CD14-positive monocyte (primary cell): Measurements from ENCODE around the gene SERTM1. TPM values are rescaled to one million over a fixed set of nuclear protein-coding genes. Genes with fewer than 3 reads are reported as not detected.

Source experiments
- DNase-seq, 3 donors: peaks; one replicate each; pipeline ENCODE4 v3.0.0-alpha.2; 2011 to 2022
- H2AFZ ChIP-seq: 2 replicates; pipeline ENCODE4 v1.6.0; 2012; ENCODE audit warnings: mild to moderate bottlenecking, low read depth, low read length, inconsistent platforms; ENCODE audit not compliant: insufficient read depth, poor library complexity, severe bottlenecking
- H3K27ac ChIP-seq, 2 donors: 1 replicate in 1 of 2; 2 replicates in 1 of 2; pipeline ENCODE4 v1.5.1; 2012 to 2013; ENCODE audit warnings: low read length in 2 of 2, control low read depth in 1 of 2, inconsistent platforms in 1 of 2, low read depth in 1 of 2, mild to moderate bottlenecking in 1 of 2
- H3K27me3 ChIP-seq, 2 donors: one replicate each; pipeline versions ENCODE4 v1.6.0 to v1.6.1; 2011 to 2013; ENCODE audit warnings: low read length in 2 of 2; ENCODE audit not compliant: control insufficient read depth in 2 of 2, insufficient read depth in 2 of 2
- H3K36me3 ChIP-seq, 2 donors: replicated peaks in 1 of 2; 1 replicate in 1 of 2; 2 replicates in 1 of 2; pipeline versions ENCODE4 v1.5.1 to v1.6.1; 2012 to 2013; ENCODE audit warnings: low read length in 2 of 2, control low read depth in 1 of 2, inconsistent platforms in 1 of 2, mild to moderate bottlenecking in 1 of 2; ENCODE audit not compliant: insufficient read depth in 2 of 2, control insufficient read depth in 1 of 2
- H3K4me1 ChIP-seq, 2 donors: 1 replicate in 1 of 2; 2 replicates in 1 of 2; pipeline versions ENCODE4 v1.5.1 to v1.6.1; 2012 to 2013; ENCODE audit warnings: low read length in 2 of 2, control low read depth in 1 of 2, inconsistent platforms in 1 of 2, mild to moderate bottlenecking in 1 of 2, moderate library complexity in 1 of 2; ENCODE audit not compliant: insufficient read depth in 2 of 2, control insufficient read depth in 1 of 2
- H3K4me2 ChIP-seq: replicated peaks from 2 replicates; pipeline ENCODE3; 2012; ENCODE audit warnings: low read length, moderate library complexity, mild to moderate bottlenecking; ENCODE audit not compliant: poor library complexity, severe bottlenecking; ENCODE audit errors: extremely low read depth
- H3K4me3 ChIP-seq, 3 experiments: fragments of 200-600 bp in 1 of 3; sonication (generic) in 1 of 3; replicated peaks in 1 of 3; 1 replicate in 2 of 3; 2 replicates in 1 of 3; pipeline ENCODE4 v1.5.1; 2011 to 2013; ENCODE audit warnings: low read length in 3 of 3, mild to moderate bottlenecking in 3 of 3, control low read depth in 2 of 3, low read depth in 2 of 3, inconsistent platforms in 1 of 3, moderate library complexity in 1 of 3
- H3K79me2 ChIP-seq: 2 replicates; pipeline ENCODE4 v1.6.0; 2012; ENCODE audit warnings: mild to moderate bottlenecking, control low read depth, inconsistent platforms, low read length, moderate library complexity; ENCODE audit not compliant: insufficient read depth
- H3K9ac ChIP-seq: 2 replicates; pipeline ENCODE4 v1.6.0; 2017; ENCODE audit warnings: low read length, mild to moderate bottlenecking; ENCODE audit not compliant: insufficient read depth, poor library complexity, severe bottlenecking
- H3K9me3 ChIP-seq, 2 donors: replicated peaks in 1 of 2; 1 replicate in 1 of 2; 2 replicates in 1 of 2; pipeline versions ENCODE4 v1.5.1 to v1.6.1; 2012 to 2013; ENCODE audit warnings: low read length in 2 of 2, control low read depth in 1 of 2; ENCODE audit not compliant: control insufficient read depth in 1 of 2, insufficient read depth in 1 of 2
- H4K20me1 ChIP-seq: 2 replicates; pipeline ENCODE4 v1.6.0; 2012; ENCODE audit warnings: mild to moderate bottlenecking, low read length, control low read depth, moderate library complexity; ENCODE audit not compliant: insufficient read depth
- H3K27ac Mint-ChIP-seq, 7 donors: one replicate each; pipeline ENCODE4 v1.8.0; 2020; ENCODE audit warnings: mild to moderate bottlenecking in 7 of 7, mixed read lengths in 7 of 7, moderate library complexity in 6 of 7, inconsistent platforms in 2 of 7
- H3K27me3 Mint-ChIP-seq, 3 donors: one replicate each; pipeline ENCODE4 v1.8.0; 2021 to 2022; ENCODE audit warnings: low read depth in 3 of 3, mild to moderate bottlenecking in 3 of 3, mixed read lengths in 3 of 3, moderate library complexity in 3 of 3, inconsistent platforms in 1 of 3
- H3K36me3 Mint-ChIP-seq, 2 donors: one replicate each; pipeline ENCODE4 v1.8.0; 2020; ENCODE audit warnings: mixed read lengths in 2 of 2, inconsistent platforms in 1 of 2, mild to moderate bottlenecking in 1 of 2
- H3K4me1 Mint-ChIP-seq: one replicate; pipeline ENCODE4 v1.8.0; 2020; ENCODE audit warnings: mild to moderate bottlenecking, mixed read lengths
- H3K4me3 Mint-ChIP-seq, 2 donors: one replicate each; pipeline ENCODE4 v1.8.0; 2020; ENCODE audit warnings: mild to moderate bottlenecking in 2 of 2, mixed read lengths in 2 of 2, moderate library complexity in 1 of 2
- H3K9me3 Mint-ChIP-seq, 7 donors: one replicate each; pipeline ENCODE4 v1.8.0; 2020 to 2022; ENCODE audit warnings: mixed read lengths in 7 of 7, mild to moderate bottlenecking in 6 of 7, moderate library complexity in 6 of 7, inconsistent platforms in 2 of 7
- CTCF ChIP-seq: fragments of 200-600 bp; IDR thresholded peaks from one replicate; pipeline ENCODE4 v1.8.0; 2022; ENCODE audit warnings: antibody characterized with exemption, mild to moderate bottlenecking
- WGBS: methylation state at CpG from one replicate; pipeline ENCODE4 v1.1.5; 2013; ENCODE audit warnings: missing lambda C conversion rate; ENCODE audit not compliant: insufficient coverage; 5-methylcytosine and 5-hydroxymethylcytosine counted together
- intact Hi-C, 2 donors: fragments of 100-400 bp; cut with micrococcal nuclease; formaldehyde crosslinking; loops; one replicate each; pipeline versions ENCODE4 v1.15.0 to v1.15.1; 2023
- polyA plus RNA-seq, 3 donors: library from polyadenylated mRNA; depleted of rRNA in 1 of 3; unstranded in 2 of 3; stranded (reverse) in 1 of 3; fragments of 300-500 nt in 2 of 3; fragments of >200 nt in 1 of 3; fragmentation: Illumina TruSeq in 2 of 3; gene quantifications; 1 replicate in 2 of 3; 2 replicates in 1 of 3; pipeline ENCODE4 v1.2.3, GENCODE V29; 2012 to 2021

Gene SERTM1
- polyA plus RNA-seq, 3 donors = not detected

GRCh38 chr13:36668316-36668715, 5.5 kb upstream of the SERTM1 start:
- Histone ChIP-seq H3K4me1 (no peaks in the 10 kb centered on the region), H2AFZ (no peak overlapping the region), H3K27me3 (peaks cover 7 to 9% of the 10 kb centered on the region in 2 donors), H3K9me3 (peaks cover 0 to 6% of the 10 kb centered on the region in 2 donors), H4K20me1 (no peaks in the 10 kb centered on the region), H3K79me2 (no peaks in the 10 kb centered on the region), H3K9ac (no peak overlapping the region), H3K27ac (no peak overlapping the region), H3K36me3 (no peaks in the 10 kb centered on the region), H3K4me2 (no peak overlapping the region), H3K4me3 (no peak overlapping the region)
- no peak overlapping the region for H3K4me3 Mint-ChIP-seq
- peaks cover 10 to 15% (median 10%) of the 10 kb centered on the region in 3 donors for H3K27me3 Mint-ChIP-seq
- H3K9me3 Mint-ChIP-seq = peaks cover 0 to 5% (median 2%) of the 10 kb centered on the region in 7 donors
- no CpG with 5 or more reads among the region's 2 CpGs for WGBS
- TF ChIP-seq CTCF = no peak
- peaks cover 0 to 2% of the 10 kb centered on the region in 2 donors for H3K36me3 Mint-ChIP-seq
- no peak for DNase-seq
- intact Hi-C loops = no loop called here
- peaks cover 5% of the 10 kb centered on the region for H3K4me1 Mint-ChIP-seq
- no peak overlapping the region for H3K27ac Mint-ChIP-seq

- Histone ChIP-seq H3K27ac (no peak overlapping the region), H3K4me1 (peaks cover 0 to 10% of the 10 kb centered on the region in 2 donors), H3K79me2 (no peaks in the 10 kb centered on the region), H4K20me1 (no peaks in the 10 kb centered on the region), H2AFZ (no peak overlapping the region), H3K9ac (no peak overlapping the region), H3K36me3 (no peaks in the 10 kb centered on the region), H3K27me3 (peaks cover 36 to 38% of the 10 kb centered on the region in 2 donors), H3K4me2 (peak overlapping the region; percentile 29), H3K4me3 (no peak overlapping the region), H3K9me3 (peaks cover 0 to 18% of the 10 kb centered on the region in 2 donors)
- Mint-ChIP-seq H3K9me3 (peaks cover 0 to 8% (median 2%) of the 10 kb centered on the region in 7 donors), H3K27ac (no peak overlapping the region), H3K36me3 (peaks cover 0 to 2% of the 10 kb centered on the region in 2 donors), H3K27me3 (peaks cover 38 to 47% (median 40%) of the 10 kb centered on the region in 3 donors), H3K4me3 (peak overlapping the region in 1 of 2 donors; percentile 77), H3K4me1 (peaks cover 9% of the 10 kb centered on the region)
- no peak for TF ChIP-seq CTCF
- intact Hi-C loops = no loop called here
- WGBS = 60% methylated on average over 6 of the region's 11 CpGs
- no peak for DNase-seq
Measured at GRCh38 chr13:36673352-36673751, 468 bp upstream of the SERTM1 start.
